Calu3 (cell line): Measurements from ENCODE around the gene NRG3. TPM values are rescaled to one million over a fixed set of nuclear protein-coding genes. Genes with fewer than 3 reads are reported as not detected.

Source experiments
- BruUV-seq: library from RNA; stranded (reverse); fragments of 400-500 nt; replicated peaks from 2 replicates; lab custom pipeline; 2021; lab: Mats Ljungman, UMichigan
- CTCF ChIA-PET: fragments of 300-600 bp; sonication (Branson Sonifier 250); formaldehyde crosslinking; loops from one replicate; lab custom pipeline; 2022; ENCODE audit warnings: antibody characterized with exemption; lab: Charles Lee
- DNase-seq: peaks from one replicate; pipeline ENCODE4 v3.0.0; 2022
- H3K27ac Mint-ChIP-seq: one replicate; pipeline ENCODE4 v1.8.0; 2022; ENCODE audit warnings: mixed read lengths; ENCODE audit not compliant: unreplicated experiment
- H3K27me3 Mint-ChIP-seq: one replicate; pipeline ENCODE4 v1.8.0; 2022; ENCODE audit warnings: mixed read lengths; ENCODE audit not compliant: unreplicated experiment
- H3K36me3 Mint-ChIP-seq: one replicate; pipeline ENCODE4 v1.8.0; 2022; ENCODE audit warnings: mild to moderate bottlenecking, moderate library complexity, mixed read lengths; ENCODE audit not compliant: insufficient read depth, unreplicated experiment
- H3K4me1 Mint-ChIP-seq: one replicate; pipeline ENCODE4 v1.8.0; 2022; ENCODE audit warnings: mild to moderate bottlenecking, low read depth, mixed read lengths; ENCODE audit not compliant: unreplicated experiment
- H3K4me3 Mint-ChIP-seq: one replicate; pipeline ENCODE4 v1.8.0; 2022; ENCODE audit warnings: mild to moderate bottlenecking, low read depth, moderate library complexity, mixed read lengths; ENCODE audit not compliant: unreplicated experiment
- H3K9me3 Mint-ChIP-seq: one replicate; pipeline ENCODE4 v1.8.0; 2022; ENCODE audit warnings: low read depth, mixed read lengths; ENCODE audit not compliant: unreplicated experiment
- CTCF ChIP-seq: fragments of 200-600 bp; IDR thresholded peaks from one replicate; pipeline ENCODE4 v1.8.0; 2022; ENCODE audit warnings: antibody characterized with exemption; ENCODE audit not compliant: unreplicated experiment
- intact Hi-C: fragments of 100-400 bp; cut with micrococcal nuclease; formaldehyde crosslinking; loops from one replicate; pipeline ENCODE4 v1.10.0; 2022; ENCODE audit not compliant: unreplicated experiment
- total RNA-seq: library from RNA; stranded (reverse); gene quantifications from 2 replicates; pipeline ENCODE4 v1.2.3, GENCODE V29; 2022

NRG3 gene
- total RNA-seq, 1 experiment from 2014 or later = 46.3 TPM

- no TSS peak for BruUV-seq
- Mint-ChIP-seq H3K4me3 (no peak overlapping the region), H3K27me3 (no peaks in the 10 kb centered on the region), H3K27ac (no peak overlapping the region), H3K9me3 (no peaks in the 10 kb centered on the region), H3K4me1 (peaks cover 6% of the 10 kb centered on the region), H3K36me3 (peaks cover 5% of the 10 kb centered on the region)
- no peak for DNase-seq
- intact Hi-C loops = no loop called here
- TF ChIP-seq CTCF = no peak
- CTCF ChIA-PET = no interaction called here
These were observed 403.6 kb downstream of the NRG3 start for GRCh38 chr10:82278401-82279182.

GRCh38 chr10:82282782-82283456 is 407.9 kb downstream of the NRG3 start:
- intact Hi-C loops = no loop called here
- H3K27me3 Mint-ChIP-seq = no peaks in the 10 kb centered on the region
- no peak for TF ChIP-seq CTCF
- peak; percentile 12 for DNase-seq
- CTCF ChIA-PET = interaction anchor here (1.0 kb wide), 1 partner anchor 12 kb away, joined by 3 read pairs; no protein-coding TSS in a partner anchor
- BruUV-seq = no TSS peak
- H3K4me1 Mint-ChIP-seq = peaks cover 6% of the 10 kb centered on the region
- H3K27ac Mint-ChIP-seq = no peak overlapping the region
- H3K36me3 Mint-ChIP-seq = peaks cover 5% of the 10 kb centered on the region
- H3K9me3 Mint-ChIP-seq = no peaks in the 10 kb centered on the region
- no peak overlapping the region for H3K4me3 Mint-ChIP-seq

- H3K9me3 Mint-ChIP-seq = no peaks in the 10 kb centered on the region
- no peaks in the 10 kb centered on the region for H3K27me3 Mint-ChIP-seq
- H3K27ac Mint-ChIP-seq = no peak overlapping the region
- no peak overlapping the region for H3K4me3 Mint-ChIP-seq
- intact Hi-C loops = no loop called here
- H3K4me1 Mint-ChIP-seq = peaks cover 6% of the 10 kb centered on the region
- CTCF ChIA-PET = interaction anchor here (1.0 kb wide), 1 partner anchor 13 kb away, joined by 3 read pairs; no protein-coding TSS in a partner anchor
- BruUV-seq = no TSS peak
- TF ChIP-seq CTCF = no peak
- H3K36me3 Mint-ChIP-seq = peaks cover 5% of the 10 kb centered on the region
- DNase-seq = no peak
These were observed 409.2 kb downstream of the NRG3 start for GRCh38 chr10:82284180-82284579.

GRCh38 chr10:82288461-82288881 is 413.5 kb downstream of the NRG3 start:
- DNase-seq = peak; percentile 31
- BruUV-seq = no TSS peak
- no peaks in the 10 kb centered on the region for H3K4me1 Mint-ChIP-seq
- H3K4me3 Mint-ChIP-seq = no peak overlapping the region
- no peak overlapping the region for H3K27ac Mint-ChIP-seq
- H3K9me3 Mint-ChIP-seq = no peaks in the 10 kb centered on the region
- no peak for TF ChIP-seq CTCF
- H3K36me3 Mint-ChIP-seq = no peaks in the 10 kb centered on the region
- H3K27me3 Mint-ChIP-seq = no peaks in the 10 kb centered on the region
- CTCF ChIA-PET = no interaction called here
- intact Hi-C loops = no loop called here
